Activated T-helper 1 cell treated with anti-CD3 and anti-CD28 coated beads, Interleukin-2, amount 50 U/mL, for 16 hours (primary cell): ENCODE measurements around the gene NSFL1C.

Experiments used
- DNase-seq, 2 donors: peaks; one replicate each; pipeline ENCODE4 v3.0.0-alpha.2; 2020; ENCODE audit warnings: low read depth in 1 of 2, low spot score in 1 of 2

NSFL1C gene

DNA sequence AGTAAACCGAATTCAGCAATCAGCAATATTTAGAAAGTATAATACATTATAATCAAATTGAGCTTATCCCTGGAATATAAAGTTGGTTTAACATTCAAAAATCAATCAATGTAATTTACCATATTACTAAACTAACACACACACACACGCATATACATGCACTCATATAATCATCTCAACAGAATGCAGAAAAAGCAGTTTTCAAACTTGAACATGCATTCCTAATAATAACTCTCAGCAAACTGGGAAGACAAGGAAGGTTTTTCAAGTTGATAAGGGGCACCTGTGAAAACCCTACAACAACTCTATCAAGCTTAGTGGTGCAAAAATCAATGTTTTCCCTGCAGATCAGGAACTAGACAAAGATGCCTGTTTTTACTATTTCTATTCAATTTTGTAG, 19.9 kb upstream of the NSFL1C start:
- no peak for DNase-seq

DNA sequence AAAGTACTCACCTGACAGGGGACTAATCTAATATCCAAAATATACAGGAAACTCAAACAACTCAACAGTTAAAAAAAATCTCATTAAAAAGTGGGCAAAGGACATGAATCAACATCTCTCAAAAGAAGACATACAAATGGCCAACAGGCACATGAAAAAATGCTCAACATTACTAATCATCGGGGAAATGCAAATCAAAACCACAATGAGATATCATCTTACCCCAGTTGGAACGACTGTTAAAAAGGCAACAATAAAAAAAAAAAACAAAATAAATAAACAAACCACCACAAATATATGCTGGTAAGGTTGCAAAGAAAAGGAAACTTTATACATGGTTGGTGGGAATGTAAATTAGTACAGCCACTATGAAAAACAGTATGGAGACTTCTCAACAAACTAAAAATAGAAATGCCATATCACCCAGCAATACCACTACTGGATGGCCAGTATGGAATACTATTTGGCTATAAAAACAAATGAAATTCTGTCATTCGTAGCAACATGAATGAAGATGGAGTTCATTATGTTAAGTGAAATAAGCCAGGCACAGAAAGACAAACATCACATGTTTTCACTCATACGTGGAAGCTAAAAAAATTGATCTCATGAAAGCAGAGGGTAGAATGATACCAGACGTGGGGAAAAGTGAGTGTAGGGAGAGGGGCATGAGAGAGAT, 17.9 kb upstream of the NSFL1C start:
- no peak for DNase-seq

GRCh38 chr20:1479831-1480595, 13.4 kb upstream of the NSFL1C start:
- DNase-seq, result no peak

GRCh38 chr20:1478566-1478965, 11.9 kb upstream of the NSFL1C start:
- no peak for DNase-seq

GRCh38 chr20:1477896-1478490, 11.3 kb upstream of the NSFL1C start:
- DNase-seq, result no peak

- DNase-seq, result no peak
These were observed 8.4 kb upstream of the NSFL1C start for GRCh38 chr20:1474817-1475603.

- DNase-seq, result no peak
These were observed 7.7 kb upstream of the NSFL1C start for GRCh38 chr20:1474325-1474724.

GRCh38 chr20:1473246-1474220, 6.9 kb upstream of the NSFL1C start:
- DNase-seq, result no peak

GRCh38 chr20:1472556-1473245, 6.1 kb upstream of the NSFL1C start:
- no peak for DNase-seq

DNA sequence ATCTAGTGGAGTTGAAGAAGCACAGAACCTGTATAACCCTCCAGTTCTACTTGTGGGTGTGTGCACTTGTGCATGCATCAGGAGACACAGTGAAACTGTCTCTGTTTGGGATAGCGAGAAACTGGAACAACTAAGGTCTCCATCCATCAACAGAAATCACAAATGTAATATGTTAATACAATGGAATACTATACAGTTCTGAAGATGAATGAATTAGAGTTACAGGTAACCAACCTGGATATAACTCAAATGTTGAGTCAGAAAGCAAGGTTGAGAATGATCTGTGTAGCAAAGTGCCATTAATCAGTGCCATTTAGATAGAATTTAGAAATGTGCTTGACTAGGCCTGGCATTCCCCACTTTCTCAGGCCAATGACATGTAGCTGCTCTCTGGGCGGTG, 4.6 kb upstream of the NSFL1C start:
- no peak for DNase-seq

- no peak for DNase-seq
These were observed 3.4 kb upstream of the NSFL1C start for GRCh38 chr20:1469925-1470571.

- no peak for DNase-seq
These were observed 2.8 kb upstream of the NSFL1C start for GRCh38 chr20:1469306-1469905.

DNA sequence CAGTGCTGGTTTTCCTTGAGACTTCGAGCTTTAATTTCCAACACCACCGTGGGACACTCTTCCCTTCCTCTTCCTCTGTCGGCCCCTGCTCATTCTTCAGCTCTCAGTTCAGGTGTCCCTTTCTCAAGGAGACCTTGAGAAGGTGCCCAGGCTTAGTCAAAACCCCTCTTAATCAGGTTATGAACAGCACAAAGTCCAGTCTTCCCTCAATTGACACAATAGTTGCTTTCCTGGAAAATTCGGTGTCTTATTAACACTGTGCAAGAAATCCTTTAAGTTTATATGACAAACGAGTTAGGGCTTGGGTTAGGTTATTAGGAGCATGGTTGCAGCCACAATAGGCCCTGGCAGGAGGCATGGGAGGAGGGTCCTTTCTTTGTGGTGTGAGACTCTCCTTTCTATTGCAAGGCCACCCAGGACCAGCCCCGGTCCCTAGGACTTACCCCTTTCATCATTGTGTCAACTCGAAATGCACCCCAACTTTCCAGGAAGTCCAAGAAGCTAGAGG, 1.5 kb upstream of the NSFL1C start:
- DNase-seq, result no peak

- DNase-seq, result no peak
These were observed 887 bp upstream of the NSFL1C start for GRCh38 chr20:1467355-1468116.

- no peak for DNase-seq
These were observed 369 bp upstream of the NSFL1C start for GRCh38 chr20:1467082-1467354.

DNA sequence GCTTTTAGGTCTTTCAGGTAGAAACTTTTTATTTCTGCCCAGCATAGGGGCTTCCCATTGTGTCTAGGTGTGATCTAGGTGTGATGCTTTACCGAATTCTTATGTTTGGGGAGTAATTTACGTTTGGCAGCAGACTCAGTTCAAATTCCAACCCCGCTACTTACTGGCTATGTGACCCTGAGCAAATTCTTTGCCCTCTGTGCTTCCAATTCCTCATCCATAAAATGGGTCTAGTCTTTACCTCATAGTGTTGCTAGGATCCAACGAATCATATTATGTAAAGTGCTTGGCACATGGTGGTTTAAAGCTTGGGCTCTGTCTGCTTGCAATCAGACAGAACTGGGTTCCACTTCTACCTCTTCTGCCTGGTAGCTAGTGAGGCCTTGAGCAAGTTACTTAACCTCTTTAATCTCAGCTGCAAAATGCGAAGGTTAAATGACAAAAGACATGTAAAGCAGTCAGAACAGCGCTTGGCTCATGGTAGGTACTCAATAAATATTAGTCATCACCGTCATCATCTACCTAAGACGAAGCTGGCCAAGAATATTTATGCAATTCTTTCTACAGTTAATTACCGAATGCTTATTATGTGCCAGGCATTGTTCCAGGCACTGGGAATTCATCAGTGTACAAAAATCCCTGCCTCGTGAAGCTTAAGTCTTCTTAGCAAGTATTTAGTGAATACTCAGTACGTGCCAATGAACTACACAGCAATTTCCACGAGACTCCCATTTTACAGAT, 1.0 kb downstream of the NSFL1C start:
- no peak for DNase-seq

GRCh38 chr20:1463971-1464570, 2.6 kb downstream of the NSFL1C start:
- DNase-seq, result no peak
